HUDEP-2 (cell line): ENCODE data around the gene TPSB2.
"Not testable (repeated sequence)": the region's sequence is repeated elsewhere in the genome, so short reads cannot be mapped to it uniquely, and the experiment has no call there.

Experiments used
- DNase-seq, 76 experiments: peaks; one replicate each; lab custom pipeline; 2025; ENCODE audit not compliant: unreplicated experiment in 76 of 76; lab: John Stamatoyannopoulos, UW

The TPSB2 gene

DNA sequence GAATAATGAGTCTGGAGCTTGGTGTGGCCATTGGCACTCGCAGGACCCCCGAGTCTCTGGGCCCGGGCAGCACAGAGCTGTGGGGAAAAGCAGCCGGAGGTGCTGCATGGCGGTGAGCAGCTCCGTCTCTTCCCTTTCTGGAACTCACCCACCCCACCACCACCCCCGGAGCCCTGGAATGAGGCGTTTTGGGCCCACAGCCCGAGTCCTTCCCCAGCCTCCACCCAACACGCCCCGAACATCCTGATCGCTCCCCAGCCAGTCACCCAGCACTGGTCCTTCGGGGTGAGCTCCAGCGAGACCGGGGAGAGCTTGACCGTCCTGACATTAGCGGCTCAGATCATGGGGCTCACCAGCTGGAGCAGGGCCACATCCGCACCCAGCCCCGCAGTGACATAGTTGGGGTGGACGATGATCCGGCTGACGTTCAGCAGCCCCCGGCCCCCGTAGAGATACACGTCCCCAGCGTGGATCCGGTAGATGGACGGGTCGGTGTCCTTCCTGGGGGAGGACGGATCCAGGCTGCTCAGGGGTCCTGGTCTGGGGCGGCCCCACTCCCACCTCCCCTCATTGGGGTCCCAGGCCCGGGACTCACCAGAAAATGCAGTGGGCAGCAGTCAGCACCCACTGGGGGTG lies 32.3 kb upstream of the TPSB2 start:
- DNase-seq = no peak

DNA sequence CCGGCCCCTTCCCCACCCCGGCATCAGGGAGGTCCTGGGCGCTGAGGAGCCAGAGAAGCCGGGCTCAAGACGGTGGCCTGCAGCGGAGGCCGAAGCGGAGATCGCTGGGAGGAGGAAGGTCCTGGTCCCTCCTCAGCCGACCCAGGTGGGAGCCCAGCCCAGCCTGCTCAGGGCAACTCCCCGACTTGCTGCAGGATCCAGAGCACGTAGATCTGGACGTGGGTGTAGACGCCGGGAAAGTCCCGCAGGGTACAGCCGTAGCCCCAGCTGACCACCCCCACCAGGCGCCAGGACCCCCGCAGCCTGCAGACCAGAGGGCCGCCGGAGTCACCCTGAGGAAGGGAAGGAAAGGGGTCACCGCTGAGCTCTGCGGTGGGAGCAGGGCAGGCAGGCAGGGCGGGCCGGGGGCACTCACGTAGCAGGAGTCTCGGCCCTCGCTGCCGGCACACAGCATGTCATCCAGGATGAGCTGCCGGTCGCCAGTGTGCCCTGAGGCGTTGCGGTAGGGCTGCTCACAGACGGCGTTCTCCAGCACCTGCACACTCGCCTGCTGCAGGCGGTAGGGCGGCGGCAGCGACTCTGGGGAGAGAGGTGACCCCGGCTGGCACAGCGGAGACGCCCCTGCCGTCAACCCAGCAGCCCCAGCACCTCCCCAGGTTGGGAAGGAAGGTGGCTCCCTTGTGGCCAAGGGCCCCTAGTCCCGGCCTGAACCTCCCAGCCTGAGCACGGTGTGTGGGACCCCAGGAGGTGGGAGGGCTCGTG lies 31.3 kb upstream of the TPSB2 start:
- DNase-seq = no peak

DNA sequence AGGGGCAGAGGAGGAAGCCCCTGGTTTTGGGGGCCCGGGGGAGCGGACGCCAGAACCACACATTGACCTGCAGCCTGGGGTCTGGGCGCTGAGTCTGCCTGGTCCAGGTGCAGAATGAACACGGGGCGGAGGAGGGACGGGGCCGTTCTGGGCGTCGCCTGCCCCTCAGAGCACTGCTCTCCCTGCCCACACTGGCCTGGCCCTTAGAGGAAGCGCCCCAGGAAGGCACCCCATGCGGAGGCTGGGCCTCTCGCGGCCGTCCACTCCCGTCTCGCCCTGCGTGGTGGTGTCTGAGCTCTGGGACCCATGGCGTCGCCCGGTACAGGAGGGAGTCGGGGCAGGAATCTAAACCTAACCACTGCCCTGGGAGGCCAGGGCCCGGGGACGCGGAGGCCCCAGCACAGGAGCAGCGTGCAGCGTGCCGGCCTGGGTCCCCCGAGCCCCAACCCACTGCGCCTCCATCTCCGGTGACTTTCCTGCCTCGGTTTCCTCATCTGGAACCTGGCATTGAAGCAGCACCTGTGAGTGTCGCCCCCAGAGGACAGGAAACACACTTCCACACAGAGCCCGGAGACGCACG lies 30.2 kb upstream of the TPSB2 start:
- no peak for DNase-seq

DNA sequence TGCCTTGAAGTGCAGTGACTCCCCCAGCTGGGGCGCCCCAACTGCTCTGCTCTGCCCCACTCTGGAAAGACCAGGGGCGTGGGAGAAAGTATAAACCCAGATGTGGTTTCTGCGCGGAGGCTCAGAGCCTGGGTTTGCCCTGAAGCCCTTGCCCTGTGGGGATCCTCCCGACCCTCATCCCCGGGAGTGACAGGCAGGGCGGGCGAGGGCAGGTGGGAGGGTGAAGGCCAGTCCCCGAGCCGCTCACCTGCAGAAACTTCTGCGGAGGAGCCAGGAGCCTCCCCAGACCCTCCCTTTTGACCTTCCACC lies 29.7 kb upstream of the TPSB2 start:
- no peak for DNase-seq

DNA sequence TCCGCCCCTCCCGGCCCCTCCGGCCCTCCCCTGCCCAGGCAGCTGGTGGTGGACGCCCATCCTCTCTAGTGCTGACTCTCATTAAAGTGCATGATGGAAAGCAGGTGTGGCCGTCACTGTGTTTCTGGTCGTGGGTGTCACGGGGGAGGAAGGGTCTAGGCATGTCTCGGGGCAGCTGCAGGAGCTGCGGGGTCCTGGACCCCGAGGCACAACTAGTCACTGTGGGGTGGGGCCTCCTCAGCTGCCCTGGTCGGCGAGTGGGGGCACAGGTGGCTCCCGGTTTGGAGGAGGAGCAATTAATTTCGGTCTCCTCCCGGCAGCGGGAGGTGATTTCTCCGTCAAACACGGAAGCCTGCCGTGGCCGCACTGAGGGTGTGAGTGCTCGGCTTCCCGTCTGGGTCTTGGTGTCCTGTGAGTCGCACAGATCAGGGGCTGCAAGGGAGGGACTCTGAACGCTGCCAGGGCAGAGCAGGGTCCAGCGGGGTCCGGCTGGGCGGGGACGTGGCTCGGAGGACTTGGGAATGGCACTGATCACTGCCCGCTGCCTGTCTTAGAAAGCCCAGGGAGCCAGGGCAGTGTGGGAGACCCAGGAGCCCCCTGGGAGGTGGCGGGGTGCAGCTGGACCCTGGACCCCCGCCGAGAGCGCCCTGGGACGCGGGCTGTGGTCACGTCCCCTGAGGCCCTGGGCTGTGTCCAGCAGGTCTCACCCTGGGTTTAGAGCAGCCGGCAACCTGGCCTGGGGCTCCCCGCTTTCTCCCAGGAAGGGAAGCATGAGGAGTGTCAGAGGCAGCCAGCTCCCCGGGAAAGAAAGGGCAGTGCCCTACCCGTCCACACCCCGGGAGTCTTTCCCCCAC lies 29.1 kb upstream of the TPSB2 start:
- no peak for DNase-seq

DNA sequence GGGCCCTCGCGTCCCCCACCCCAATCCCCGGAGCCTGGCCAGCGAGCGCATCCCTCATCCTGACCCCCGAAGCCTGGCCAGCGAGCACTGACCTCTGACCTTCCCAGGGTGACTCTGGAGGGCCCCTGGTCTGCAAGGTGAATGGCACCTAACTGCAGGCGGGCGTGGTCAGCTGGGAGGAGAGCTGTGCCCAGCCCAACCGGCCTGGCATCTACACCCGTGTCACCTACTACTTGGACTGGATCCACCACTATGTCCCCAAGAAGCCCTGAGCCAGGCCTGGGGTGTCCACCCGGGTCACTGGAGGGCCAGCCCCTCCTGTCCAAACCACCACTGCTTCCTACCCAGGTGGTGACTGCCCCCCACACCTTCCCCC lies 28.2 kb upstream of the TPSB2 start:
- peak in 6 of 76 experiments; percentile 18 to 28 (median 24) for DNase-seq

DNA sequence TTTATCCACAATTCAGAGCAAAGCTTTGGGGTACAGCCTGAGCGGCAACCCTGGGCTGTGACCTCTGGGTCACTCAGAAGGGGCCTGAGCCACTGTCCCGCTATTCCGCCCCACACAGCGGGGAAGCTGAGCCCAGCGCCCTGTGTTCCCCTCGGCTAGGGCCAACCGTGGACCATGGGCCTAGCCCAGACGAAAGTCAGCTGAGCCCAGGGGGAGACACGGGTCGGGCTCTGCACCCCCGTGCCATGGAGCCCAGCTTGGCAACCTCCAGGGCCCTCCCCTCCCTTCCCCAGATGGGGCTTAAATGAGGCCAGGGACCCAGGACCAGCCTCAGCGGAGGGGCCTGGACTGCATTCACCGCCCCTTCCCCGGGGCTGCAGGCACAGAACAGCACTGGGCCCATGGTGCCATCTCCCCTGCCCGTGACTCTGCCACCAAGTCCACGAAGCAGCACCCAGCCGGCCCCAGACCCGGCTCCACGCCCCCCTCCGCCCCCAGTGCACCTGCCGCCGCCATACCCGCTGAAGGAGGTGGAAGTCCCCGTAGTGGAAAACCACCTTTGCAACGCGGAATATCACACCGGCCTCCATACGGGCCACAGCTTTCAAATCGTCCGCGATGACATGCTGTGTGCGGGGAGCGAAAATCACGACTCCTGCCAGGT lies 27.7 kb upstream of the TPSB2 start:
- no peak for DNase-seq

DNA sequence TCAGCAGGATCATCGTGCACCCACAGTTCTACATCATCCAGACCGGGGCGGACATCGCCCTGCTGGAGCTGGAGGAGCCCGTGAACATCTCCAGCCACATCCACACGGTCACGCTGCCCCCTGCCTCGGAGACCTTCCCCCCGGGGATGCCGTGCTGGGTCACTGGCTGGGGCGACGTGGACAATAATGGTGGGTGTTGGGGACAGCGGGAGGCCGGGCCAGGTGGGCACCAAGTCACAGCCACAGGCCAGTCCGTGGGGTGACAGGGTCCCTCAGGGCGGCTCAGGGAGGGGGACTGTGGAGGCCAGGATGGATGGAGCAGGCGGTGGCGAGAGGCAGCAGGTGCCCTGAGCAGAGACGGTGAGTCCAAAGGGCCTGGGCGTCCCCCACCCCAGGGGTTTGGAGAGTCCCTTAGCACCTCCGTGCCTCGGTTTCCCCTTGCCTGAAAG lies 26.9 kb upstream of the TPSB2 start:
- DNase-seq = no peak

DNA sequence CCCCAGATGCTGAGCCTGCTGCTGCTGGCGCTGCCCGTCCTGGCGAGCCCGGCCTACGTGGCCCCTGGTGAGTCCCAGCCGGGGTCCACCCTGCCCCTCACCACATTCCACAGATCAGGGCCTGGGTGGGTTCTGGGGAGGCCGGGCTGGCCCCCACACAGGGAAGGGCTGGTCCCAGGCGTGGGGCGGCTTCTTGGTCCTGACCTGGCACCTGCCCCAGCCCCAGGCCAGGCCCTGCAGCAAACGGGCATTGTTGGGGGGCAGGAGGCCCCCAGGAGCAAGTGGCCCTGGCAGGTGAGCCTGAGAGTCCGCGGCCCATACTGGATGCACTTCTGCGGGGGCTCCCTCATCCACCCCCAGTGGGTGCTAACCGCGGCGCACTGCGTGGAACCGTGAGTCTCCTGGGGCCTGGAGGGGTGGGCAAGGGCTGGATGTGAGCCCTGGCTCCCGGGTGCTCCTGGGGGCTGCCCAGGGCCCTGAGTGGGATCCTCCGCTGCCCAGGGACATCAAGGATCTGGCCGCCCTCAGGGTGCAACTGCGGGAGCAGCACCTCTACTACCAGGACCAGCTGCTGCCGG lies 26.4 kb upstream of the TPSB2 start:
- not testable (repeated sequence) for DNase-seq

DNA sequence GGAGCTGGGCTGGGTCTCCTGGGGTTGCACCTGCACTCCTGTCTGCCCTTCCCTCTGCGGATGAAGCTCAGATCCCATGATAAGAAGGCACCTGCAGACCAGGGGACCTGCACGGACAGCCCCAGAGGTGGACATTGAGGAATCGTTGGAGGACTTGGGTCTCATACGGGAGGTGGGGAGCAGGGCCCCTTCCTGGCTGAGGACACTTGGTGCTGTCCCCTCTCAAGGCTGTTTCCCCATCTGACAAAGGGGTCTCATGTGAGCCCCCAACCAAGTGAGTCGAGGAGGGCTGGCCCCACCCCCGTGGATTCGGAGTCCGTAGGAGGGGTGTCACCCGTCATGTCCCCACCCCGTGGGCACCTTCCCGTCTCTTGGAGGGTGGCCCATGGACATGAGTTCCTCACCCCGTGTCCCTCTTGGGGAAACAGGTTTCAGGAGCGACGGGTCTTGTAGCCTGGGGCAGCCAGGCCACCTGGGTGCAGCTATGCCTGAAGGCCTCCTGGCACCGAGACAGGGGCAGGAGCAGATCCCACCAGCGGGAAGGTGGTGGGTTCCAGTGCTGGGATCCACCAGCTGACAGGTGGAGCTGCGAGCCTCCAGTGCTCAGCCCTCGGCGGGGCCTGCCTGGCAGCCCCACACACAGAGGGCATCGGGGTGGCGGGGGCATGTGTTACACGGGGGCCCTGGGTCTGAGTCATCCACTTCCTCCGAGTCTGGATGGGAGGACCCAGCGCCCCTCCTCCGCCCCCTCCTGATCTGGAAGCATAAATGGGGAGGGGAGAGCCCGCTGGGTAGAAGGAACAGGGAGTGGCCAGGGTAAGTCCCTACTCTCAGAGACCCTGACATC lies 25.5 kb upstream of the TPSB2 start, which contains the start of gene TPSD1:
Gene TPSD1 (plus strand): TSS at position 794 of the 847 bp plus-strand sequence. CDS start 212 bp downstream, outside the sequence.
- peak in 40 of 76 experiments; percentile 4 to 63 (median 30) for DNase-seq

DNA sequence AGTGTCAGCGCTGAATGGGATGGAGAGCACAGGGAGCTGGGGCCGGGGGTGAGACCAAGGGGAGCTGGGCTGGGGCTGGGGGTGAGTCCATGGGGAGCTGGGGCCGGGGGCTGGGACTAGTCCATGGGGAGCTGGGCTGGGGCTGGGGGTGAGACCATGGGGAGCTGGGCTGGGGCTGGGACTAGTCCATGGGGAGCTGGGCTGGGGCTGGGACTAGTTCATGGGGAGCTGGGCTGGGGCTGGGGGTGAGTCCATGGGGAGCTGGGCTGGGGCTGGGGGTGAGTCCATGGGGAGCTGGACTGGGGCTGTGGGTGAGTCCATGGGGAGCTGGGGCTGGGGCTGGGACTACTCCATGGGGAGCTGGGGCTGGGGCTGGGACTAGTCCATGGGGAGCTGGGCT lies 24.8 kb upstream of the TPSB2 start:
- DNase-seq = not testable (repeated sequence)

DNA sequence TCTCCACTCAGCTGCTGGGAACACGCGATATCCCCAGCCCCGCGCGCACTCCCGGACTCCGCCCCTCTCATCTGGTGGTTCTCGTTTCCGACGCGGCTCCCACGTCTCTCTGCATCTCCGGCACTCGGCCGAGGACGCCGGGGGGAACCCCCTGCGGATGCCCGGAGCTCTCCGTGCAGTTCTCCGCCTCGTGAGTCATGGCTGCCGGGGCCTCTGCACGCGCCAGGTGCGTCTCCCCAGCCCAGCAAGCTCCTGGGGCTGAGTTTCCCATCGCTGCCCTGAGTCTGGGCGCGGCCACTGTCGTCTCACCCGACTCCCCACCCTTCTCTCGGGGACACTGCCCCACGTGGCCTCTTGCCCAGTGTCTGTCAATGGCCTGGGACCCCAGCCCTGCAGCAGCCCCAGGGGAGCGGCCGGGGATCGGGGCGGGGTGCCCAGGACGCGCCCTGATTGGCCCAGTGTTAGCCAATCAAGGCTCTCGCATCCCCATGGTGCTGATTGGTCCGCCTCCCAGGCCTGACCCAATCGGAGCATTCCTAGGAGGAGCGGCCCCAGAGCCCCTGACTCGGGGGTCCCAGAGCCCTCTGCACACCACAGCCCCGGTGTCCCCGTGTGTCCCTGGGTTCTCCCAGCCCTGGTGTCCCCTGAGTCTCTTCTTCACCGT lies 23.8 kb upstream of the TPSB2 start:
- DNase-seq = not testable (repeated sequence)

DNA sequence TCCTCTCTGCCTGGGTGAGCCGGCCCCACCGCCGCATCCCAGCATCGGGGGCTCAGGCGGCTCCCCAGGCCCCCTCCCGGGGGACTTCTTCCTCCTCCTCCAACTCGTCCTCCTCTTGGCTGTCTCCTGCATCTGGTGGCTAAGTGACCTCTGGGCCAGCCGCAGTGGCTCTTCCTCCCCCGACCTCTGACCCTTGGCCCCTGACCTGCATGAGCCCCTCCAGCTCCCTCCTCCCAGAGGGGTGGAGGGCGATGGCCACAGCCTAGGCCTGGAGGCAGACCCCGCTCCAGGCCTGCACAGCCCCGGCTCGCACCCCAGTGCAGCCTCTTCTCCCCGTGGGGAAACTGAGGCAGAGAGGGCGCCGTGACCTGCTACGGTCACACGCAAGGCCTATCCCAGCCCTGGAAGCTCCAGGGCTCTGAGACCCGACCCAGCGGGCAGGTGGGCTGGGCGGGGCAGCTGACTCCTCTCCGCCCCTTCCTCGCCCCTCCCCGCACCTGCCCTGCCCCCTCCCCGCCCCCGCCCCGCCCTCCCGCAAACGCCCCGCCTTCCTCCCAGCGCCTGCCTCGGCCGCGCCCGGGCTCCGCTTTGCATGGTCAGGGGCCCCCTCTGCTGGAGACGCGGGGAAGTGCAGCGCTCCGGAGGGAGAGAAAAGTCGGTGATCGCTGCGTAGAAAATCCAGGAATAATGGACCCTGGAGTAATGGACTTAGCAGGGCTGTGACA lies 19.2 kb upstream of the TPSB2 start:
- not testable (repeated sequence) for DNase-seq

DNA sequence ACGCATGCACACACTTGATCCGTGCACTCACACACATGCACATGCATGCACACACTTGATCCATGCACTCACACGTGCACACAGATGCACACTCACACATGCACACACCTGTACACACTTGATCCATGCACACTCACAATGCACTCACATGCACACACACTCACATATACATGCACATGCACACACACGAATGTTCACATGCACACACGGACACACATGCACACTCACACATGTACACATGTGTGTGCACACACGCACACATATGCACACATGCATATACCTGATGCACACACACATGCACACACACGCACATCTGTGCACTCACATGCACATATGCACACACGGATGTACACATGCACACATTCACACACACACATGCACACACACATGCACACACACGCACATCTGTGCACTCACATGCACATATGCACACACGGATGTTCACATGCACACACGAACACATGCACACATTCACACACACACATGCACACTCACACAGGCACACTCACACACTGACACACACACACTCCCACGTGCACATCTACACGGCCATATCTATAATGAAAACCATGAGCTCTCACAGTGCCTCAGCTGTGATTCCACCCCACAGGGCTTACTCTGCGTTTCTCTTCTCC lies 18.0 kb upstream of the TPSB2 start:
- DNase-seq = not testable (repeated sequence)

DNA sequence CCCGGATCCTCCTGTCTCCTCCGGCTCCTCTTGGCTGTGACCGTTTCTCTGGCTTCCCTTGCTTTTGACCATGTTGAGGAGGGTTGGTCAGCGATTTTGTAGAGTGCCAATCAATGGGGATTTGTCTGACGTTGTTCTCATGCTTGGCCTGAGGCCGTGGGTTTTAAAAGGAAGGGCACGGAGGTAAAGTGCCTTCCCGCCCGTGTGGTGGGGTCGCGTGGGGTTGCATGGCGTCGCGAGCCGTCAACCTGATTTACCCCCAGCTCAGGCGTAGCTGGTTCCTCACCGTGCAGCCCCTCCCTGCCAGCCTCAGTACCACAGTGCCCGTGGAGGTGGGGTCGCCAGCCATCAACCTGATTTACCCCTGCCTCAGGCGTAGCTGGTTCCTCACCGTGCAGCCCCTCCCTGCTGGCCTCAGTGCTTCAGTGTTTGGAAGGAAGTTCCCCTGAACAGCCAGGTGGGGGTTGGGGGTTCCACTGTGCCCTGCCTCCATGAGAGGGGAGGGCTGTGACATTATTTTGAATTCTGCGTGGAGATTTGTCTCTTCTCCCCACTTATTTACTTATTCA lies 15.6 kb upstream of the TPSB2 start:
- DNase-seq = peak in 9 of 76 experiments; percentile 17 to 55 (median 44)

DNA sequence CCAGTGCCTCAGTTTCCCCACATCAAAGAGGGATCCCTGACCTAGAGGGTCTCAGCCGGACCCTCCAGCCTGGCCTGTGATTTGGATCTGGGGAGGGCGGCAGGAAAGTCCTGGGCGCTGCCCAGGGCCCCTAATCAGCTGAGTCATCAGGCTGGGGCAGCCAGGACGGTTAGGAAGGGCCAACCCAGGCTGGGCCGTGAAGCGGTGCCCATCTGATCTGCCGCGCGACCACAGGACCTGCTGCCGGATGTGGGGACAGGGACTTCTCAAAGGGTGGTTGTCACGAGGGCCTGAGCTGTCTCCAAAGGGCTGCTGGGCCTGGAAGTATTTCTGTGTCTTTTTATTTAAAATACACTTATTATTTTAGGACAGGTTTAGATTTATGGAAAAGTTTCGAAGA lies 14.9 kb upstream of the TPSB2 start:
- peak in 72 of 76 experiments; percentile 59 to 94 (median 85) for DNase-seq
